Right lobe of liver (tissue), 4 donors: ENCODE measurements around the gene PLA2G4D.

Experiments
- POLR2A ChIP-seq: fragments of 450-650 bp; IDR thresholded peaks from one replicate; pipeline ENCODE4 v1.6.1; 2017; ENCODE audit warnings: antibody characterized with exemption, mild to moderate bottlenecking
- TF ChIP-seq, protein P1 (sequence below), 4 donors: fragments of 200-600 bp in 3 of 4; fragments of 450-650 bp in 1 of 4; IDR thresholded peaks; one replicate each; pipeline versions ENCODE4 v1.5.1 to v1.8.0; 2016 to 2022; ENCODE audit warnings: antibody characterized with exemption in 4 of 4, mild to moderate bottlenecking in 2 of 4
- donor health status: DM: no; HTN: no; CAD: no.
- donor health status: DM: no; HTN: no; CAD: no.
- donor health status: DM: no; HTN: yes; CAD: no.

DNA sequence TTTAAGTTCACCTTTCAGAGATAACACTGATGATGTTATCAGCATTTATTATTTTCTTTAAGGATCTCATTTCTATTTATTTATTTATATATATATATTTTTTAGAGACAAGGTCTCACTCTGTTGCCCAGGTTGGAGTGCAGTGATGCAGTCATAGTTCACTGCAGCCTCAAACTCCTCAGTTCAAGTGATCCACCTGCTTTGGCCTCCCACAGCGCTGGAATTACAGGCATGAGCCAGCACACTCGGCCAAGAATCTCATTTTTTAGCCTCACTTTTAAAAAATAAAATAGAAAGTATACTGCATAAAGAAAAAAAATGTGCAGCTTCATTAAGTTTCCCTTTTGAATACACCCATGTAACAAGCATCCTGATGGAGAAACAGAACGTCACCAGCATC, 35.6 kb downstream of the PLA2G4D start:
- TF ChIP-seq, protein P1, sequence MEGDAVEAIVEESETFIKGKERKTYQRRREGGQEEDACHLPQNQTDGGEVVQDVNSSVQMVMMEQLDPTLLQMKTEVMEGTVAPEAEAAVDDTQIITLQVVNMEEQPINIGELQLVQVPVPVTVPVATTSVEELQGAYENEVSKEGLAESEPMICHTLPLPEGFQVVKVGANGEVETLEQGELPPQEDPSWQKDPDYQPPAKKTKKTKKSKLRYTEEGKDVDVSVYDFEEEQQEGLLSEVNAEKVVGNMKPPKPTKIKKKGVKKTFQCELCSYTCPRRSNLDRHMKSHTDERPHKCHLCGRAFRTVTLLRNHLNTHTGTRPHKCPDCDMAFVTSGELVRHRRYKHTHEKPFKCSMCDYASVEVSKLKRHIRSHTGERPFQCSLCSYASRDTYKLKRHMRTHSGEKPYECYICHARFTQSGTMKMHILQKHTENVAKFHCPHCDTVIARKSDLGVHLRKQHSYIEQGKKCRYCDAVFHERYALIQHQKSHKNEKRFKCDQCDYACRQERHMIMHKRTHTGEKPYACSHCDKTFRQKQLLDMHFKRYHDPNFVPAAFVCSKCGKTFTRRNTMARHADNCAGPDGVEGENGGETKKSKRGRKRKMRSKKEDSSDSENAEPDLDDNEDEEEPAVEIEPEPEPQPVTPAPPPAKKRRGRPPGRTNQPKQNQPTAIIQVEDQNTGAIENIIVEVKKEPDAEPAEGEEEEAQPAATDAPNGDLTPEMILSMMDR (IDR thresholded peaks at IDR 0.05) = no peak
- no peak for TF ChIP-seq POLR2A
